DOHH2 (cell line): ENCODE results near the gene SLC25A43.
"Not testable (repeated sequence)": the region's sequence is repeated elsewhere in the genome, so short reads cannot be mapped to it uniquely, and the experiment has no call there.

Experiments used
- H3F3A ChIP-seq: fragments of 200-600 bp; sonication (generic), shearing (Covaris generic); 2 replicates; pipeline ENCODE4 v1.6.0; 2016; ENCODE audit warnings: antibody characterized with exemption, mild to moderate bottlenecking; ENCODE audit not compliant: control insufficient read depth, insufficient read depth
- H3K27ac ChIP-seq: fragments of 200-600 bp; sonication (generic); 2 replicates; pipeline ENCODE4 v1.5.1; 2014; ENCODE audit warnings: low read depth, mild to moderate bottlenecking, low read length, moderate library complexity
- H3K27me3 ChIP-seq: fragments of 200-600 bp; sonication (generic); 2 replicates; pipeline ENCODE4 v1.6.1; 2014; ENCODE audit warnings: mild to moderate bottlenecking, low read length, mixed read lengths; ENCODE audit not compliant: control insufficient read depth
- H3K36me3 ChIP-seq: fragments of 200-600 bp; sonication (generic); 2 replicates; pipeline ENCODE4 v1.6.1; 2014; ENCODE audit warnings: mild to moderate bottlenecking, low read length, moderate library complexity, mixed read lengths; ENCODE audit not compliant: control insufficient read depth
- H3K4me1 ChIP-seq: fragments of 200-600 bp; sonication (generic); 2 replicates; pipeline ENCODE4 v1.6.1; 2014; ENCODE audit warnings: mild to moderate bottlenecking, low read length, mixed read lengths; ENCODE audit not compliant: control insufficient read depth
- H3K4me2 ChIP-seq: fragments of 200-600 bp; sonication (generic); 2 replicates; pipeline ENCODE4 v1.6.0; 2014; ENCODE audit warnings: mild to moderate bottlenecking, low read length, moderate library complexity
- H3K4me3 ChIP-seq: fragments of 200-600 bp; sonication (generic); 2 replicates; pipeline ENCODE4 v1.5.1; 2014; ENCODE audit warnings: mild to moderate bottlenecking, low read length, mixed read lengths
- H3K79me2 ChIP-seq: fragments of 200-600 bp; sonication (generic); 2 replicates; pipeline ENCODE4 v1.6.1; 2014; ENCODE audit warnings: mild to moderate bottlenecking, low read length, mixed read lengths; ENCODE audit not compliant: control insufficient read depth
- H3K9me2 ChIP-seq: fragments of 200-600 bp; sonication (generic); replicated peaks from 2 replicates; pipeline ENCODE4 v1.6.1; 2014; ENCODE audit warnings: mild to moderate bottlenecking, low read length, mixed read lengths; ENCODE audit not compliant: control insufficient read depth
- H3K9me3 ChIP-seq: fragments of 200-600 bp; sonication (generic); 2 replicates; pipeline ENCODE4 v1.6.1; 2014; ENCODE audit warnings: antibody characterized with exemption, low read length, mixed read lengths; ENCODE audit not compliant: control insufficient read depth, insufficient read depth
- H4K20me1 ChIP-seq: fragments of 200-600 bp; sonication (generic); 2 replicates; pipeline ENCODE4 v1.6.0; 2014; ENCODE audit warnings: low read depth, mild to moderate bottlenecking, antibody characterized with exemption, low read length, moderate library complexity; ENCODE audit not compliant: control insufficient read depth, insufficient read depth
- CTCF ChIP-seq: fragments of 200-600 bp; sonication (generic); IDR thresholded peaks from one replicate; pipeline ENCODE4 v1.5.1; 2014; ENCODE audit warnings: antibody characterized with exemption, mild to moderate bottlenecking, low read depth, low read length; ENCODE audit not compliant: poor library complexity, severe bottlenecking
- EZH2phosphoT487 ChIP-seq: fragments of 200-600 bp; sonication (generic); IDR thresholded peaks from 2 replicates; pipeline ENCODE4 v1.6.1; 2017; ENCODE audit warnings: borderline replicate concordance, mild to moderate bottlenecking, antibody characterized with exemption, low read length, moderate library complexity, mixed read lengths

SLC25A43 gene

GRCh38 chrX:119488749-119489148 is 89.6 kb downstream of the SLC25A43 start:
- H3K79me2 ChIP-seq, result no peaks in the 10 kb centered on the region
- no peaks in the 10 kb centered on the region for H3K9me2 ChIP-seq
- no peaks in the 10 kb centered on the region for H3F3A ChIP-seq
- no peaks in the 10 kb centered on the region for H3K9me3 ChIP-seq
- no peaks in the 10 kb centered on the region for H3K36me3 ChIP-seq
- H3K27me3 ChIP-seq, result no peaks in the 10 kb centered on the region
- H3K4me1 ChIP-seq, result no peaks in the 10 kb centered on the region
- no peak overlapping the region for H3K4me2 ChIP-seq
- TF ChIP-seq CTCF (peak; percentile 62), EZH2phosphoT487 (no peak)
- H3K4me3 ChIP-seq, result no peak overlapping the region
- H3K27ac ChIP-seq, result no peak overlapping the region
- no peaks in the 10 kb centered on the region for H4K20me1 ChIP-seq

GRCh38 chrX:119489212-119490074 is 90.3 kb downstream of the SLC25A43 start:
- Histone ChIP-seq H4K20me1 (no peaks in the 10 kb centered on the region), H3K27me3 (no peaks in the 10 kb centered on the region), H3K4me3 (no peak overlapping the region), H3F3A (no peaks in the 10 kb centered on the region), H3K36me3 (no peaks in the 10 kb centered on the region), H3K4me1 (no peaks in the 10 kb centered on the region), H3K79me2 (no peaks in the 10 kb centered on the region), H3K4me2 (no peak overlapping the region), H3K27ac (no peak overlapping the region), H3K9me3 (no peaks in the 10 kb centered on the region), H3K9me2 (no peaks in the 10 kb centered on the region)
- TF ChIP-seq EZH2phosphoT487, result no peak
- TF ChIP-seq CTCF, result no peak

- H3K36me3 ChIP-seq, result no peaks in the 10 kb centered on the region
- no peak overlapping the region for H3K4me3 ChIP-seq
- no peaks in the 10 kb centered on the region for H3F3A ChIP-seq
- H3K4me2 ChIP-seq, result no peak overlapping the region
- H3K9me2 ChIP-seq, result no peaks in the 10 kb centered on the region
- no peak overlapping the region for H3K27ac ChIP-seq
- H3K27me3 ChIP-seq, result no peaks in the 10 kb centered on the region
- no peaks in the 10 kb centered on the region for H3K79me2 ChIP-seq
- peaks cover 6% of the 10 kb centered on the region for H3K4me1 ChIP-seq
- H4K20me1 ChIP-seq, result no peaks in the 10 kb centered on the region
- no peak for TF ChIP-seq CTCF
- H3K9me3 ChIP-seq, result no peaks in the 10 kb centered on the region
Observed at GRCh38 chrX:119492463-119492862, 93.3 kb downstream of the SLC25A43 start.

- not testable (repeated sequence) for H3K9me3 ChIP-seq, H3K27me3 ChIP-seq, H3K4me3 ChIP-seq, H4K20me1 ChIP-seq, H3F3A ChIP-seq, H3K4me2 ChIP-seq, H3K79me2 ChIP-seq, H3K4me1 ChIP-seq, H3K27ac ChIP-seq, H3K36me3 ChIP-seq, H3K9me2 ChIP-seq
Observed at GRCh38 chrX:119493851-119494495, 94.8 kb downstream of the SLC25A43 start.
